IMR-90 (cell line): ENCODE data around the gene UNK. TPM values are rescaled to one million over a fixed set of nuclear protein-coding genes. Genes with fewer than 3 reads are reported as not detected.

ENCODE experiments used
- ATAC-seq: fragments of 200-7000 bp; cut with Tn5 transposase; 2 replicates; pipeline ENCODE4 v1.9.1; 2020; ENCODE audit warnings: low read depth, mild to moderate bottlenecking, moderate library complexity
- BruUV-seq: library from RNA; stranded (reverse); fragments of 400-500 nt; replicated peaks from 2 replicates; lab custom pipeline; 2021; lab: Mats Ljungman, UMichigan
- CTCF ChIA-PET: fragments of 300-600 bp; formaldehyde crosslinking; extraction: SDS; loops from one replicate; lab custom pipeline; 2021; ENCODE audit warnings: antibody characterized with exemption; lab: Yijun Ruan, JAX
- POLR2A ChIA-PET: fragments of 300-600 bp; sonication (Branson Sonifier 250); formaldehyde crosslinking; loops from one replicate; lab custom pipeline; 2022; ENCODE audit warnings: antibody characterized with exemption; ENCODE audit not compliant: unreplicated experiment; lab: Charles Lee
- DNase-seq: peaks from one replicate; pipeline ENCODE4 v3.0.0; 2013
- H2AFZ ChIP-seq: replicated peaks from 2 replicates; pipeline ENCODE3; 2013; ENCODE audit warnings: low read length, mild to moderate bottlenecking; ENCODE audit not compliant: poor library complexity
- H2AK5ac ChIP-seq: 2 replicates; pipeline ENCODE4 v1.6.1; 2013; ENCODE audit warnings: low read depth, low read length, inconsistent platforms
- H2AK9ac ChIP-seq: replicated peaks from 2 replicates; pipeline ENCODE3; 2013; ENCODE audit warnings: mild to moderate bottlenecking, low read depth, low read length, moderate library complexity; ENCODE audit not compliant: poor library complexity
- H2BK120ac ChIP-seq: 2 replicates; pipeline ENCODE4 v1.6.1; 2013; ENCODE audit warnings: low read depth, low read length, inconsistent platforms
- H2BK15ac ChIP-seq: 3 replicates; pipeline ENCODE4 v1.6.1; 2013; ENCODE audit warnings: low read depth, low read length, inconsistent platforms
- H2BK20ac ChIP-seq: 2 replicates; pipeline ENCODE4 v1.6.1; 2013; ENCODE audit warnings: low read depth, mild to moderate bottlenecking, inconsistent platforms, low read length, moderate library complexity
- H2BK5ac ChIP-seq: 2 replicates; pipeline ENCODE4 v1.6.1; 2013; ENCODE audit warnings: mild to moderate bottlenecking, low read depth, low read length, inconsistent platforms; ENCODE audit not compliant: poor library complexity, severe bottlenecking
- H3K14ac ChIP-seq: replicated peaks from 2 replicates; pipeline ENCODE4 v1.6.1; 2013; ENCODE audit warnings: low read depth, low read length, inconsistent platforms
- H3K18ac ChIP-seq: 2 replicates; pipeline ENCODE4 v1.6.1; 2013; ENCODE audit warnings: low read depth, low read length, control low read depth
- H3K23ac ChIP-seq: 2 replicates; pipeline ENCODE4 v1.6.1; 2013; ENCODE audit warnings: low read depth, low read length, inconsistent platforms
- H3K27ac ChIP-seq: 2 replicates; pipeline ENCODE4 v1.5.1; 2013; ENCODE audit warnings: mild to moderate bottlenecking, control low read depth, low read length; ENCODE audit not compliant: insufficient read depth
- H3K27me3 ChIP-seq: 2 replicates; pipeline ENCODE4 v1.6.1; 2013; ENCODE audit warnings: low read length; ENCODE audit not compliant: control insufficient read depth, insufficient read depth
- H3K36me3 ChIP-seq: 2 replicates; pipeline ENCODE4 v1.6.1; 2013; ENCODE audit warnings: low read length, mixed read lengths; ENCODE audit not compliant: control insufficient read depth, insufficient read depth
- H3K4ac ChIP-seq: 2 replicates; pipeline ENCODE4 v1.6.1; 2013; ENCODE audit warnings: low read depth, low read length, inconsistent platforms
- H3K4me1 ChIP-seq: 2 replicates; pipeline ENCODE4 v1.6.1; 2013; ENCODE audit warnings: low read length, mixed read lengths; ENCODE audit not compliant: control insufficient read depth, insufficient read depth
- H3K4me2 ChIP-seq: 2 replicates; pipeline ENCODE4 v1.6.1; 2013; ENCODE audit warnings: low read depth, mild to moderate bottlenecking, control low read depth, low read length, moderate library complexity
- H3K4me3 ChIP-seq: 2 replicates; pipeline ENCODE4 v1.5.1; 2013; ENCODE audit warnings: low read depth, mild to moderate bottlenecking, control low read depth, low read length, moderate library complexity; ENCODE audit not compliant: insufficient read depth
- H3K56ac ChIP-seq: 2 replicates; pipeline ENCODE4 v1.6.1; 2013; ENCODE audit warnings: low read length, inconsistent platforms; ENCODE audit not compliant: insufficient read depth; ENCODE audit errors: extremely low read depth
- H3K79me1 ChIP-seq, 2 experiments: 2 replicates each; pipeline ENCODE4 v1.6.1; 2013; ENCODE audit warnings: low read length in 2 of 2, inconsistent platforms in 1 of 2, low read depth in 1 of 2
- H3K9ac ChIP-seq: 2 replicates; pipeline ENCODE4 v1.6.1; 2013; ENCODE audit warnings: low read depth, low read length, control low read depth
- H3K9me1 ChIP-seq: 2 replicates; pipeline ENCODE4 v1.6.1; 2013; ENCODE audit warnings: low read length, inconsistent platforms; ENCODE audit not compliant: insufficient read depth
- H3K9me3 ChIP-seq: 2 replicates; pipeline ENCODE4 v1.6.1; 2013; ENCODE audit warnings: low read length; ENCODE audit not compliant: control insufficient read depth, insufficient read depth
- H4K20me1 ChIP-seq: 2 replicates; pipeline ENCODE4 v1.6.1; 2013; ENCODE audit warnings: low read length, inconsistent platforms; ENCODE audit not compliant: insufficient read depth
- H4K5ac ChIP-seq: 2 replicates; pipeline ENCODE4 v1.6.1; 2013; ENCODE audit warnings: mild to moderate bottlenecking, low read depth, low read length, control low read depth
- H4K8ac ChIP-seq, 2 experiments: 2 replicates each; pipeline ENCODE4 v1.6.1; 2013; ENCODE audit warnings: low read depth in 2 of 2, low read length in 2 of 2, control low read depth in 1 of 2, inconsistent platforms in 1 of 2
- H4K91ac ChIP-seq: 2 replicates; pipeline ENCODE4 v1.6.1; 2013; ENCODE audit warnings: low read depth, low read length, inconsistent platforms; ENCODE audit not compliant: insufficient read depth
- BHLHE40 ChIP-seq: fragments of 150-350 bp; IDR thresholded peaks from 2 replicates; pipeline ENCODE4 v1.6.1; 2016; ENCODE audit warnings: mild to moderate bottlenecking, low read depth, low read length
- CEBPB ChIP-seq: IDR thresholded peaks from 2 replicates; pipeline ENCODE4 v1.6.1; 2012; ENCODE audit warnings: low read depth, low read length, improper control_type of control experiment
- CHD1 ChIP-seq: IDR thresholded peaks from 2 replicates; pipeline ENCODE4 v1.6.1; 2012; ENCODE audit warnings: low read depth, low read length, improper control_type of control experiment
- CTCF ChIP-seq: conservative IDR thresholded peaks from 2 replicates; pipeline ENCODE4 v1.5.1; 2012; ENCODE audit warnings: mild to moderate bottlenecking, low read depth, low read length, improper control_type of control experiment
- ELK1 ChIP-seq: fragments of 150-350 bp; IDR thresholded peaks from 2 replicates; pipeline ENCODE4 v1.6.1; 2016; ENCODE audit warnings: low read depth, mild to moderate bottlenecking, low read length, moderate library complexity, borderline replicate concordance
- FOS ChIP-seq: fragments of 150-350 bp; IDR thresholded peaks from 2 replicates; pipeline ENCODE4 v1.6.1; 2016; ENCODE audit warnings: low read depth, low read length
- MAFK ChIP-seq: IDR thresholded peaks from 2 replicates; pipeline ENCODE4 v1.6.1; 2012; ENCODE audit warnings: low read depth, low read length, improper control_type of control experiment
- MAZ ChIP-seq: IDR thresholded peaks from 2 replicates; pipeline ENCODE4 v1.6.1; 2012; ENCODE audit warnings: low read depth, mild to moderate bottlenecking, low read length, improper control_type of control experiment, moderate library complexity, borderline replicate concordance
- MXI1 ChIP-seq: IDR thresholded peaks from 2 replicates; pipeline ENCODE4 v1.6.1; 2012; ENCODE audit warnings: low read depth, mild to moderate bottlenecking, low read length, moderate library complexity, borderline replicate concordance
- NFE2L2 ChIP-seq: fragments of 150-350 bp; IDR thresholded peaks from 2 replicates; pipeline ENCODE4 v1.6.1; 2016; ENCODE audit warnings: low read depth, mild to moderate bottlenecking, low read length
- POLR2A ChIP-seq: IDR thresholded peaks from 2 replicates; pipeline ENCODE4 v1.6.1; 2012; ENCODE audit warnings: mild to moderate bottlenecking, low read depth, low read length
- RAD21 ChIP-seq: IDR thresholded peaks from 2 replicates; pipeline ENCODE4 v1.6.1; 2012; ENCODE audit warnings: low read length, improper control_type of control experiment
- RCOR1 ChIP-seq: IDR thresholded peaks from 2 replicates; pipeline ENCODE4 v1.6.1; 2012; ENCODE audit warnings: mild to moderate bottlenecking, low read length, improper control_type of control experiment; ENCODE audit not compliant: insufficient replicate concordance
- RFX5 ChIP-seq: IDR thresholded peaks from 2 replicates; pipeline ENCODE4 v1.8.0; 2012; ENCODE audit warnings: low read depth, mild to moderate bottlenecking, low read length, moderate library complexity
- SMC3 ChIP-seq: fragments of 150-350 bp; IDR thresholded peaks from 2 replicates; pipeline ENCODE4 v1.6.1; 2016; ENCODE audit warnings: low read depth, mild to moderate bottlenecking, antibody characterized with exemption, low read length, moderate library complexity
- USF2 ChIP-seq: fragments of 150-350 bp; IDR thresholded peaks from 2 replicates; pipeline ENCODE4 v1.6.1; 2017; ENCODE audit warnings: mild to moderate bottlenecking, antibody characterized with exemption, low read length, low read depth
- whole genome bisulfite sequencing, 2 experiments: methylation state at CpG; one replicate each; pipeline versions ENCODE4 v1.1.5 to v1.1.7; 2013; ENCODE audit warnings: missing lambda C conversion rate in 2 of 2; ENCODE audit not compliant: insufficient read length in 1 of 2; ENCODE audit errors: extremely low coverage in 2 of 2; 5-methylcytosine and 5-hydroxymethylcytosine counted together
- dilution Hi-C: fragments of 300-500 bp; cut with HindIII; formaldehyde crosslinking; loops from one replicate; pipeline ENCODE4 v1.14.3; 2018; ENCODE audit warnings: low sequenced_read_pairs; ENCODE audit not compliant: unreplicated experiment
- in situ Hi-C: fragments of 300-500 bp; cut with MboI; formaldehyde crosslinking; loops from 3 replicates; pipeline ENCODE4 v1.14.3; 2019; ENCODE audit warnings: low sequenced_read_pairs, inconsistent platforms, mixed read lengths
- intact Hi-C: fragments of 100-400 bp; cut with micrococcal nuclease; formaldehyde crosslinking; loops from 2 replicates; pipeline ENCODE4 v1.10.0; 2022
- polyA plus RNA-seq, 3 experiments: library from polyadenylated mRNA; depleted of rRNA; stranded (reverse); fragments of >200 nt; gene quantifications; 2 replicates each; pipeline ENCODE4 v1.2.3, GENCODE V29; 2012; ENCODE audit warnings: low replicate concordance in 1 of 3
- total RNA-seq: library from RNA; depleted of rRNA; stranded (reverse); fragments of >200 nt; gene quantifications from 2 replicates; pipeline ENCODE4 v1.2.3, GENCODE V29; 2012

UNK gene
- total and polyA plus RNA-seq, 2 of the 4 experiments (the other 2 are of a cell fraction), result 15.4 to 17.3 TPM

- H3K79me1 ChIP-seq, result no peaks in the 10 kb centered on the region
- no TSS peak for BruUV-seq
- CTCF ChIA-PET, result interaction anchor here (1.2 kb wide), 1 partner anchor 42 kb away, joined by 4 read pairs; no protein-coding TSS in a partner anchor
Observed at GRCh38 chr17:75837899-75838298, 53.3 kb downstream of the UNK start.

More at GRCh38 chr17:75837899-75838298, 53.3 kb downstream of the UNK start:
- ATAC-seq (no peak), DNase-seq (no peak)
- Histone ChIP-seq H3K4ac (no peak overlapping the region), H3K9ac (no peak overlapping the region), H4K20me1 (no peaks in the 10 kb centered on the region), H2AK5ac (no peak overlapping the region), H2BK5ac (no peak overlapping the region), H3K36me3 (no peaks in the 10 kb centered on the region), H3K18ac (no peak overlapping the region), H2AK9ac (no peak overlapping the region), H3K23ac (no peak overlapping the region), H3K27ac (no peak overlapping the region), H4K5ac (no peak overlapping the region), H2BK20ac (no peak overlapping the region), H3K56ac (no peak overlapping the region), H3K9me1 (peaks cover 3% of the 10 kb centered on the region; the same call in 1 of the 2 replicates), H2AFZ (no peak overlapping the region), H4K91ac (no peak overlapping the region), H4K8ac (no peak overlapping the region), H3K14ac (no peak overlapping the region), H3K27me3 (no peaks in the 10 kb centered on the region; the same call in 1 of the 2 replicates), H3K4me3 (no peak overlapping the region), H3K4me2 (no peak overlapping the region), H2BK120ac (no peak overlapping the region), H3K9me3 (no peaks in the 10 kb centered on the region), H2BK15ac (no peak overlapping the region), H3K4me1 (no peaks in the 10 kb centered on the region)
- no peak for TF ChIP-seq RAD21
- no peak for TF ChIP-seq CTCF
- no peak for TF ChIP-seq CEBPB
- no peak for TF ChIP-seq ELK1
- TF ChIP-seq USF2, result no peak
- no peak for TF ChIP-seq MAZ
- no peak for TF ChIP-seq NFE2L2
- no peak for TF ChIP-seq MXI1
- TF ChIP-seq FOS, result no peak
- TF ChIP-seq CHD1, result no peak
- no peak for TF ChIP-seq BHLHE40
- TF ChIP-seq POLR2A, result no peak
- no peak for TF ChIP-seq RFX5
- TF ChIP-seq MAFK, result no peak
- no peak for TF ChIP-seq SMC3
- TF ChIP-seq RCOR1, result no peak
- intact Hi-C loops (no loop called here), in situ Hi-C loops (no loop called here), dilution Hi-C loops (no loop called here)
- 92% methylated on average over 2 of the region's 7 CpGs; no CpG with 5 or more reads in 1 of the 2 experiments for WGBS, 2 experiments
- POLR2A ChIA-PET, result no interaction called here
